Astrocyte (in vitro differentiated cells and primary cell): ENCODE results near the gene DNTT. TPM values are rescaled to one million over a fixed set of nuclear protein-coding genes. Genes with fewer than 3 reads are reported as not detected.

ENCODE experiments used
- DNase-seq: peaks from one replicate; pipeline ENCODE4 v3.0.0-alpha.2; 2010; ENCODE audit warnings: low read depth
- FAIRE-seq: peaks from 2 replicates; lab custom pipeline; 2011; peaks lifted over from hg19 to GRCh38; lab: Jason Lieb, UNC
- H2AFZ ChIP-seq: 2 replicates; pipeline ENCODE4 v1.6.0; 2012; ENCODE audit warnings: low read depth, low read length, inconsistent platforms
- H3K27ac ChIP-seq: 2 replicates; pipeline ENCODE4 v1.5.1; 2011; ENCODE audit warnings: low read depth, low read length, inconsistent platforms
- H3K27me3 ChIP-seq: 2 replicates; pipeline ENCODE4 v1.6.0; 2011; ENCODE audit warnings: low read length, inconsistent platforms; ENCODE audit not compliant: insufficient read depth
- H3K36me3 ChIP-seq: 2 replicates; pipeline ENCODE4 v1.5.1; 2011; ENCODE audit warnings: low read length, inconsistent platforms; ENCODE audit not compliant: insufficient read depth
- H3K4me1 ChIP-seq: 2 replicates; pipeline ENCODE4 v1.5.1; 2011; ENCODE audit warnings: low read length, inconsistent platforms; ENCODE audit not compliant: insufficient read depth
- H3K4me2 ChIP-seq: 2 replicates; pipeline ENCODE4 v1.6.0; 2012; ENCODE audit warnings: low read length, inconsistent platforms
- H3K4me3 ChIP-seq: 2 replicates; pipeline ENCODE4 v1.5.1; 2011; ENCODE audit warnings: low read depth, mild to moderate bottlenecking, low read length, inconsistent platforms; ENCODE audit not compliant: insufficient read depth
- H3K79me2 ChIP-seq: 2 replicates; pipeline ENCODE4 v1.6.0; 2012; ENCODE audit warnings: mild to moderate bottlenecking, low read length, inconsistent platforms; ENCODE audit not compliant: insufficient read depth
- H3K9ac ChIP-seq: 2 replicates; pipeline ENCODE4 v1.6.0; 2012; ENCODE audit warnings: mild to moderate bottlenecking, low read length, inconsistent platforms
- H3K9me3 ChIP-seq: 2 replicates; pipeline ENCODE4 v1.5.1; 2012; ENCODE audit warnings: low read depth, mild to moderate bottlenecking, low read length, inconsistent platforms; ENCODE audit not compliant: insufficient read depth
- H4K20me1 ChIP-seq: 2 replicates; pipeline ENCODE4 v1.6.0; 2012; ENCODE audit warnings: low read length, inconsistent platforms; ENCODE audit not compliant: insufficient read depth
- H3K27ac Mint-ChIP-seq: one replicate; pipeline ENCODE4 v1.8.0; 2021; ENCODE audit warnings: mild to moderate bottlenecking, mixed read lengths; ENCODE audit not compliant: unreplicated experiment
- H3K27me3 Mint-ChIP-seq: one replicate; pipeline ENCODE4 v1.8.0; 2021; ENCODE audit warnings: low read depth, mixed read lengths; ENCODE audit not compliant: unreplicated experiment
- H3K36me3 Mint-ChIP-seq: one replicate; pipeline ENCODE4 v1.8.0; 2021; ENCODE audit warnings: low read depth, mixed read lengths; ENCODE audit not compliant: unreplicated experiment
- H3K4me1 Mint-ChIP-seq: one replicate; pipeline ENCODE4 v1.8.0; 2021; ENCODE audit warnings: low read depth, mixed read lengths; ENCODE audit not compliant: unreplicated experiment
- H3K4me3 Mint-ChIP-seq: one replicate; pipeline ENCODE4 v1.8.0; 2021; ENCODE audit warnings: mild to moderate bottlenecking, moderate library complexity, mixed read lengths; ENCODE audit not compliant: unreplicated experiment
- H3K9me3 Mint-ChIP-seq: one replicate; pipeline ENCODE4 v1.8.0; 2021; ENCODE audit warnings: mild to moderate bottlenecking, mixed read lengths; ENCODE audit not compliant: unreplicated experiment
- CTCF ChIP-seq: IDR thresholded peaks from 2 replicates; pipeline ENCODE4 v1.5.1; 2011; ENCODE audit warnings: low read depth, mild to moderate bottlenecking, inconsistent platforms, low read length, moderate library complexity; ENCODE audit not compliant: insufficient read depth
- EZH2 ChIP-seq: IDR thresholded peaks from 2 replicates; pipeline ENCODE4 v1.6.1; 2012; ENCODE audit warnings: mild to moderate bottlenecking, low read length, inconsistent platforms; ENCODE audit not compliant: insufficient read depth
- total RNA-seq: library from RNA; stranded (reverse); gene quantifications from 2 replicates; pipeline ENCODE4 v1.2.1, GENCODE V29; 2021

Gene DNTT
- total RNA-seq, 1 donor from 2014 or later: not detected

- H3K9me3 Mint-ChIP-seq: no peaks in the 10 kb centered on the region
- TF ChIP-seq CTCF (no peak), EZH2 (no peak)
- Histone ChIP-seq H3K27me3 (peaks cover 2% of the 10 kb centered on the region), H3K4me2 (no peak overlapping the region), H3K79me2 (no peaks in the 10 kb centered on the region), H3K4me1 (no peaks in the 10 kb centered on the region), H3K9ac (no peak overlapping the region), H4K20me1 (no peaks in the 10 kb centered on the region), H3K4me3 (no peak overlapping the region), H3K27ac (no peak overlapping the region), H2AFZ (no peak overlapping the region), H3K36me3 (no peaks in the 10 kb centered on the region), H3K9me3 (no peaks in the 10 kb centered on the region)
- no peaks in the 10 kb centered on the region for H3K36me3 Mint-ChIP-seq
- no peak overlapping the region for H3K27ac Mint-ChIP-seq
- DNase-seq: no peak
- no peak overlapping the region for H3K4me3 Mint-ChIP-seq
- H3K27me3 Mint-ChIP-seq: peaks cover 23% of the 10 kb centered on the region
- no peak for FAIRE-seq
- H3K4me1 Mint-ChIP-seq: no peaks in the 10 kb centered on the region
These were observed 21.6 kb downstream of the DNTT start for GRCh38 chr10:96325719-96326373.

DNA sequence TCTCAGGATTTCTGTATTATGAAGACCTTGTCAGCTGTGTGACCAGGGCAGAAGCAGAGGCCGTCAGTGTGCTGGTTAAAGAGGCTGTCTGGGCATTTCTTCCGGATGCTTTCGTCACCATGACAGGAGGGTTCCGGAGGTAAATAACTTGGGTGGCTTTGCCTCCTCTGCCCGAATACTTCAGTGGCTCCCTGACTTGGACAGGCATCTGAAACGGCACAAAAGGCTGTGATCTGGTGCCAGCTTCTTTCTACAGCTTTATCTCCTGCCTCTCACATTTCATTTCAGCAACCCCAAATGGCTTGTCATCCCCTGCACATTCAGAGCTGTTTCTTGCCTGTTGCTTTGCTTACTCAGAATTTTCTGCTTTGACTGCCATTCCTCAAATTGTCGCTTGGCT lies 23.2 kb downstream of the DNTT start:
- H3K27me3 ChIP-seq: peaks cover 2% of the 10 kb centered on the region
- no peak overlapping the region for H3K27ac ChIP-seq
- no peaks in the 10 kb centered on the region for H3K9me3 ChIP-seq
- no peak overlapping the region for H3K4me3 ChIP-seq
- H4K20me1 ChIP-seq: no peaks in the 10 kb centered on the region
- no peak overlapping the region for H2AFZ ChIP-seq
- DNase-seq (no peak), FAIRE-seq (no peak)
- H3K79me2 ChIP-seq: no peaks in the 10 kb centered on the region
- no peak overlapping the region for H3K9ac ChIP-seq
- H3K9me3 Mint-ChIP-seq: no peaks in the 10 kb centered on the region
- H3K36me3 Mint-ChIP-seq: no peaks in the 10 kb centered on the region
- no peak for TF ChIP-seq CTCF
- no peak for TF ChIP-seq EZH2
- H3K4me1 ChIP-seq: no peaks in the 10 kb centered on the region
- H3K27me3 Mint-ChIP-seq: peaks cover 23% of the 10 kb centered on the region
- no peaks in the 10 kb centered on the region for H3K4me1 Mint-ChIP-seq
- no peak overlapping the region for H3K27ac Mint-ChIP-seq
- no peaks in the 10 kb centered on the region for H3K36me3 ChIP-seq
- H3K4me3 Mint-ChIP-seq: no peak overlapping the region
- H3K4me2 ChIP-seq: no peak overlapping the region

DNA sequence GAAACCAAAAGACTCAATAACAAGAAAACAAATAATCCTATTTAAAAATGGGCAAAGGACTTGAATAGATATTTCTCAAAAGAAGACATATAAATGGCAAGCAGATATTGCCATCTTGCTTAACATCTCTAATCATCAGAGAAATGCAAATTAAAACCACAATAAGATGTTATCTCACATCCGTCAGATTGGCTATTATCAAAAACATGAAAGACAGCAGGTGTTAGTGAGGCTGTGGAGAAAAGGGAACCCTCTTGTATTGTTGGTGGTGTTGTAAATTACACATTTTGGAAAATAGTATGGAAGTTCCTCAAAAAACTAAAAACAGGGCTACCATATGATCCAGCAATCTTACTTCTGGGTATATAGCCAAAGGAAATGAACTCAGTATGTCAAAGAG lies 28.9 kb downstream of the DNTT start:
- no peak overlapping the region for H3K4me3 ChIP-seq
- H3K4me2 ChIP-seq: no peak overlapping the region
- no peaks in the 10 kb centered on the region for H4K20me1 ChIP-seq
- H3K79me2 ChIP-seq: no peaks in the 10 kb centered on the region
- Mint-ChIP-seq H3K4me1 (no peaks in the 10 kb centered on the region), H3K9me3 (no peaks in the 10 kb centered on the region), H3K27ac (no peak overlapping the region), H3K27me3 (peaks cover 9% of the 10 kb centered on the region), H3K36me3 (no peaks in the 10 kb centered on the region), H3K4me3 (no peak overlapping the region)
- H3K27ac ChIP-seq: no peak overlapping the region
- no peaks in the 10 kb centered on the region for H3K9me3 ChIP-seq
- TF ChIP-seq CTCF (no peak), EZH2 (no peak)
- H3K27me3 ChIP-seq: peaks cover 7% of the 10 kb centered on the region
- no peaks in the 10 kb centered on the region for H3K4me1 ChIP-seq
- DNase-seq: no peak
- no peak overlapping the region for H3K9ac ChIP-seq
- no peak overlapping the region for H2AFZ ChIP-seq
- no peaks in the 10 kb centered on the region for H3K36me3 ChIP-seq
- no peak for FAIRE-seq
